Hepatocyte (in vitro differentiated cells): ENCODE results near the gene SOX18.
"Not testable (repeated sequence)": the region's sequence is repeated elsewhere in the genome, so short reads cannot be mapped to it uniquely, and the experiment has no call there.

ENCODE experiments used
- CTCF ChIP-seq: fragments of 200-600 bp; sonication (generic); IDR thresholded peaks from 2 replicates; pipeline ENCODE4 v1.5.1; 2016; ENCODE audit warnings: antibody characterized with exemption, mild to moderate bottlenecking; ENCODE audit not compliant: poor library complexity
- EZH2 ChIP-seq: fragments of 200-600 bp; sonication (generic); IDR thresholded peaks from 2 replicates; pipeline ENCODE4 v1.6.1; 2016; ENCODE audit warnings: antibody characterized with exemption, mild to moderate bottlenecking, borderline replicate concordance

DNA sequence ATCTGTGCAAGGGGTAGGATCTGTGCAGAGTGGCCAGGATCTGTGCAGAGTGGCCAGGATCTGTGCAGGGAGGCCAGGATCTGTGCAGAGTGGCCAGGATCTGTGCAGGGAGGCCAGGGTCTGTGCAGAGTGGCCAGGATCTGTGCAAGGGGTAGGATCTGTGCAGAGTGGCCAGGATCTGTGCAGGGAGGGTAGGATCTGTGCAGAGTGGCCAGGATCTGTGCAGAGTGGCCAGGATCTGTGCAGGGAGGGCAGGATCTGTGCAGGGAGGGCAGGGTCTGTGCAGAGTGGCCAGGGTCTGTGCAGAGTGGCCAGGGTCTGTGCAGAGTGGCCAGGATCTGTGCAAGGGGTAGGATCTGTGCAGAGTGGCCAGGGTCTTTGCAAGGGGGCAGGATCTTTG lies 39.1 kb upstream of the SOX18 start:
- TF ChIP-seq CTCF, EZH2: not testable (repeated sequence)
